CD4-positive, CD25-positive, alpha-beta regulatory T cell (primary cell): ENCODE data around the gene COA7. TPM values are rescaled to one million over a fixed set of nuclear protein-coding genes. Genes with fewer than 3 reads are reported as not detected.

Source experiments
- ATAC-seq, 2 donors: fragments of 150-1000 bp; cut with Tn5 transposase; one replicate each; pipeline ENCODE4 v1.10.0; 2021; ENCODE audit warnings: low read depth in 2 of 2, moderate number of reproducible peaks in 2 of 2, moderate library complexity in 1 of 2
- DNase-seq, 3 donors: peaks; one replicate each; pipeline versions ENCODE4 v3.0.0 to v3.0.0-alpha.2; 2012 to 2022; ENCODE audit warnings: mixed read lengths in 1 of 3
- H3K27ac ChIP-seq: one replicate; pipeline ENCODE4 v1.7.0; 2013; ENCODE audit warnings: mild to moderate bottlenecking, low read length; ENCODE audit not compliant: insufficient read depth, poor library complexity, severe bottlenecking
- H3K27me3 ChIP-seq: one replicate; pipeline ENCODE4 v1.7.0; 2013; ENCODE audit warnings: low read length; ENCODE audit not compliant: control insufficient read depth, insufficient read depth
- H3K36me3 ChIP-seq: one replicate; pipeline ENCODE4 v1.7.0; 2013; ENCODE audit warnings: mild to moderate bottlenecking, low read length, moderate library complexity; ENCODE audit not compliant: control insufficient read depth, insufficient read depth
- H3K4me1 ChIP-seq: 2 replicates; pipeline ENCODE4 v1.7.0; 2013; ENCODE audit warnings: mild to moderate bottlenecking, low read length; ENCODE audit not compliant: insufficient read depth, control insufficient read depth, poor library complexity, severe bottlenecking
- H3K4me3 ChIP-seq: one replicate; pipeline ENCODE4 v1.7.0; 2013; ENCODE audit warnings: low read depth, mild to moderate bottlenecking, low read length, moderate library complexity
- H3K9me3 ChIP-seq, 2 experiments: 1 replicate in 1 of 2; 2 replicates in 1 of 2; pipeline ENCODE4 v1.7.0; 2013; ENCODE audit warnings: low read length in 2 of 2, mild to moderate bottlenecking in 1 of 2, moderate library complexity in 1 of 2; ENCODE audit not compliant: control insufficient read depth in 2 of 2
- H3K27ac Mint-ChIP-seq, 3 donors: one replicate each; pipeline ENCODE4 v1.8.0; 2020 to 2022; ENCODE audit warnings: mild to moderate bottlenecking in 3 of 3, mixed read lengths in 3 of 3, moderate library complexity in 2 of 3
- H3K27me3 Mint-ChIP-seq: one replicate; pipeline ENCODE4 v1.8.0; 2022; ENCODE audit warnings: mild to moderate bottlenecking, mixed read lengths
- H3K36me3 Mint-ChIP-seq: one replicate; pipeline ENCODE4 v1.8.0; 2020; ENCODE audit warnings: mixed read lengths
- H3K4me1 Mint-ChIP-seq, 4 donors: one replicate each; pipeline ENCODE4 v1.8.0; 2020 to 2022; ENCODE audit warnings: mixed read lengths in 4 of 4, mild to moderate bottlenecking in 1 of 4
- H3K4me3 Mint-ChIP-seq, 4 donors: one replicate each; pipeline ENCODE4 v1.8.0; 2020 to 2022; ENCODE audit warnings: mild to moderate bottlenecking in 4 of 4, mixed read lengths in 4 of 4, moderate library complexity in 3 of 4
- H3K9me3 Mint-ChIP-seq, 7 donors: one replicate each; pipeline ENCODE4 v1.8.0; 2020 to 2022; ENCODE audit warnings: mixed read lengths in 7 of 7, mild to moderate bottlenecking in 3 of 7, moderate library complexity in 2 of 7
- polyA plus RNA-seq, 4 donors: library from polyadenylated mRNA; unstranded; fragments of 300-500 nt; fragmentation: Illumina TruSeq; gene quantifications; one replicate each; pipeline ENCODE4 v1.2.3, GENCODE V29; 2021
- total RNA-seq: library from RNA; stranded (reverse); gene quantifications from one replicate; pipeline ENCODE4 v1.2.3, GENCODE V29; 2022

The COA7 gene
- total and polyA plus RNA-seq, 5 donors from 2014 or later, result 2.4 to 5.4 (median 3.9) TPM

GRCh38 chr1:52657702-52658101 is 40.4 kb downstream of the COA7 start:
- peaks cover 45% of the 10 kb centered on the region for H3K36me3 Mint-ChIP-seq
- H3K9me3 ChIP-seq, result no peaks in the 10 kb centered on the region
- H3K4me1 Mint-ChIP-seq, result peaks cover 0 to 11% (median 9%) of the 10 kb centered on the region in 4 donors
- no peak for DNase-seq
- peak overlapping the region in 2 of 3 donors; percentile 25 to 35 for H3K27ac Mint-ChIP-seq
- no peaks in the 10 kb centered on the region for H3K4me1 ChIP-seq
- H3K36me3 ChIP-seq, result peaks cover 19% of the 10 kb centered on the region
- H3K4me3 Mint-ChIP-seq, result no peak overlapping the region
- H3K27me3 Mint-ChIP-seq, result no peaks in the 10 kb centered on the region
- no peak overlapping the region for H3K4me3 ChIP-seq
- no peak for ATAC-seq
- H3K27me3 ChIP-seq, result no peaks in the 10 kb centered on the region
- H3K9me3 Mint-ChIP-seq, result no peaks in the 10 kb centered on the region
- H3K27ac ChIP-seq, result no peak overlapping the region

GRCh38 chr1:52654063-52654462 is 44.1 kb downstream of the COA7 start:
- peaks cover 51% of the 10 kb centered on the region for H3K36me3 Mint-ChIP-seq

DNA sequence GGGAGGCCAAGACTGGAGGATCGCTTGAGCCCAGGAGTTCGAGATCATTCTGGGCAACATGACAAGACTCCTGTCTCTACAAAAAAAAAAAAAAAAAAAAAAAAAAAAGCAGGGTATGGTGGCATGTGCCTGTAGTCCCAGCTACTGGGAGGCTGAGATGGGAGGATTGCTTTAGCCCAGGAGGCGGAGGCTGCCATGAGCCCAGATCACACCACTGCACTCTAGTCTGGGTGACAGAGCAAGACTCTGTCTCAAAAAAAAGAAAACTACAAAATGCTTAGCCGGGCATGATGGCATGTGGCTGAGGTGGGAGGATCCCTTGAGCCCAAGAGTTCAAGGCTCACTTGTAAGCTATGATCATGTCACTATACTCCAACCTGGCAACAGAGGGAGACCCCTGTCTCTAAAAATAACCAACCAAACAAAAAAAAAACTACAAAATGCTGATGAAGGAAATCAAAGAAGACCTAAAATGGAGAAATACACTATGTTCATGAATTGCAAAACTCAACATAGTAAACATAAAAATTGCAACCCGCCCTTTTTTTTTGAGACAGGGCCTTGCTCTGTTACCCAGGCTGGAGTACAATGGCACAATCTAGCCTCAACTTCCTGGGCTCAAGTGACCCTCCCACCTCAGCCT is 44.8 kb downstream of the COA7 start:
- H3K36me3 Mint-ChIP-seq, result peaks cover 58% of the 10 kb centered on the region
- peaks cover 0 to 23% (median 11%) of the 10 kb centered on the region in 4 donors for H3K4me1 Mint-ChIP-seq

More at GRCh38 chr1:52654063-52654462, 44.1 kb downstream of the COA7 start:
- no peak overlapping the region for H3K4me3 ChIP-seq
- H3K36me3 ChIP-seq, result peaks cover 21% of the 10 kb centered on the region
- H3K27ac ChIP-seq, result no peak overlapping the region
- no peak for DNase-seq
- no peaks in the 10 kb centered on the region for H3K4me1 ChIP-seq
- Mint-ChIP-seq H3K27me3 (no peaks in the 10 kb centered on the region), H3K4me3 (no peak overlapping the region), H3K27ac (peak overlapping the region in 1 of 3 donors; percentile 62), H3K4me1 (peaks cover 0 to 19% (median 9%) of the 10 kb centered on the region in 4 donors), H3K9me3 (no peaks in the 10 kb centered on the region)
- H3K9me3 ChIP-seq, result no peaks in the 10 kb centered on the region
- ATAC-seq, result no peak
- H3K27me3 ChIP-seq, result no peaks in the 10 kb centered on the region

DNA sequence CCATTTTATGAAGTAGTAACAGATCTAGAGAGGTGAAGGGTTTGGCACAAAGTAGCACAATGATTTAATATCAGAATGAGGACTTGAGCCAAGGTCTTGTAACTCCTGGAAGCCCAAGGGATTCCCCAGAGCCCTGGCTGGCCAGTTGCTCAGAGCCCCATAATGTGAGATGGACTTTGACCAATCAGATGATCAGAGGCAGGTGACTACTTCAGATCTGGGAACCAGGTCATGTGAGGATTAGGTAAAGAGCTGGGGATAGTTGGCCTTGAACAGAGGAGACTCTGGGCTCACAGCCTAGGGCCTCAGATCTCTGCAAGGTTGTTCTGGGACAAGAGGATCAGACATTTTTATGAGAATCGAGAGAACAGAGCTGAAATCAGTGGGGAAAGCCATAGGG is 46.2 kb downstream of the COA7 start:
- no peak overlapping the region for H3K27ac ChIP-seq

More for the DNA sequence above, 44.8 kb downstream of the COA7 start:
- Histone ChIP-seq H3K27ac (no peak overlapping the region), H3K27me3 (no peaks in the 10 kb centered on the region), H3K36me3 (peaks cover 26% of the 10 kb centered on the region), H3K4me1 (no peaks in the 10 kb centered on the region), H3K4me3 (no peak overlapping the region), H3K9me3 (no peaks in the 10 kb centered on the region)
- Mint-ChIP-seq H3K4me3 (no peak overlapping the region), H3K9me3 (no peaks in the 10 kb centered on the region), H3K27ac (peak overlapping the region in 2 of 3 donors; percentile 62 to 82), H3K27me3 (no peaks in the 10 kb centered on the region)
- DNase-seq (no peak), ATAC-seq (no peak)

GRCh38 chr1:52645261-52645660 is 52.9 kb downstream of the COA7 start:
- peaks cover 32% of the 10 kb centered on the region for H3K36me3 ChIP-seq
- no peak overlapping the region for H3K4me3 ChIP-seq
- DNase-seq, result no peak
- no peaks in the 10 kb centered on the region for H3K27me3 Mint-ChIP-seq
- peaks cover 0 to 2% (median 0%) of the 10 kb centered on the region in 7 donors for H3K9me3 Mint-ChIP-seq
- H3K4me1 ChIP-seq, result peaks cover 15% of the 10 kb centered on the region
- no peaks in the 10 kb centered on the region for H3K9me3 ChIP-seq
- H3K4me1 Mint-ChIP-seq, result peaks cover 10 to 47% (median 21%) of the 10 kb centered on the region in 4 donors
- no peak overlapping the region for H3K27ac ChIP-seq
- H3K27me3 ChIP-seq, result no peaks in the 10 kb centered on the region
- ATAC-seq, result no peak
- no peak overlapping the region for H3K4me3 Mint-ChIP-seq
- peaks cover 40% of the 10 kb centered on the region for H3K36me3 Mint-ChIP-seq
- peak overlapping the region in 1 of 3 donors; percentile 9 for H3K27ac Mint-ChIP-seq

More for the DNA sequence above, 46.2 kb downstream of the COA7 start:
- peaks cover 55% of the 10 kb centered on the region for H3K36me3 Mint-ChIP-seq
- no peaks in the 10 kb centered on the region for H3K4me1 ChIP-seq
- H3K9me3 Mint-ChIP-seq, result no peaks in the 10 kb centered on the region
- H3K4me3 Mint-ChIP-seq, result no peak overlapping the region
- no peaks in the 10 kb centered on the region for H3K27me3 ChIP-seq
- H3K4me1 Mint-ChIP-seq, result peaks cover 4 to 24% (median 13%) of the 10 kb centered on the region in 4 donors
- no peaks in the 10 kb centered on the region for H3K9me3 ChIP-seq
- peaks cover 27% of the 10 kb centered on the region for H3K36me3 ChIP-seq
- no peak overlapping the region for H3K4me3 ChIP-seq
- DNase-seq (no peak), ATAC-seq (no peak)
- no peaks in the 10 kb centered on the region for H3K27me3 Mint-ChIP-seq
- H3K27ac Mint-ChIP-seq, result peak overlapping the region; percentile 37 to 90 (median 84)

DNA sequence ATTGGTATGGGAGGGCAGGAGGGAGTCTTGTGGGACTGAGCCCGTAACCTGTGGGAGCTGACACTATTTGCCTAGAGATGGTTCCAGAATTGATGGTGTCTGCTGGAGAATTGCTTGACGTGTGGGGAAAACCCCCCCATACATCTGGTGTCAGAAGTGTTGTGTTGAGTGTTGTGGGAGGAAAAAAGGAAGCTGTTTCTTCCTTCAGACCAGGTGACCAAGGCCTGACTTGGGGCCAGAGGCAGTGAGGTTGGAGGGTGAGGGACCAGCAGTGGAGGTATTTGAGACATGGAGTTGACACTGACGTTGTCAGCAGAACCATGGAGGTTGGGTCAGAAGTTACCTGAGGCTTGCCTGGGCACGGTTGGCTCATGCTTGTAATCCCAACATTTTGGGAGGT is 56.8 kb downstream of the COA7 start:
- no peaks in the 10 kb centered on the region for H3K9me3 ChIP-seq
- H3K4me3 Mint-ChIP-seq, result peak overlapping the region in 2 of 4 donors; percentile 7 to 62
- no peaks in the 10 kb centered on the region for H3K27me3 Mint-ChIP-seq
- H3K4me1 ChIP-seq, result peaks cover 49% of the 10 kb centered on the region
- DNase-seq (no peak), ATAC-seq (no peak)
- H3K9me3 Mint-ChIP-seq, result peaks cover 0 to 2% (median 0%) of the 10 kb centered on the region in 7 donors
- peaks cover 35% of the 10 kb centered on the region for H3K36me3 Mint-ChIP-seq
- no peaks in the 10 kb centered on the region for H3K27me3 ChIP-seq
- no peak overlapping the region for H3K4me3 ChIP-seq
- H3K27ac ChIP-seq, result no peak overlapping the region
- peaks cover 24 to 71% (median 46%) of the 10 kb centered on the region in 4 donors for H3K4me1 Mint-ChIP-seq
- H3K27ac Mint-ChIP-seq, result peak overlapping the region; percentile 79 to 86 (median 84)
- H3K36me3 ChIP-seq, result peaks cover 8% of the 10 kb centered on the region

GRCh38 chr1:52640697-52641096 is 57.5 kb downstream of the COA7 start:
- H3K27ac Mint-ChIP-seq, result peak overlapping the region; percentile 84 to 96 (median 90)
- Histone ChIP-seq H3K9me3 (no peaks in the 10 kb centered on the region), H3K4me1 (peaks cover 53% of the 10 kb centered on the region), H3K4me3 (no peak overlapping the region), H3K27me3 (no peaks in the 10 kb centered on the region), H3K27ac (no peak overlapping the region), H3K36me3 (peaks cover 8% of the 10 kb centered on the region)
- no peak for DNase-seq
- peaks cover 35% of the 10 kb centered on the region for H3K36me3 Mint-ChIP-seq
- H3K27me3 Mint-ChIP-seq, result no peaks in the 10 kb centered on the region
- ATAC-seq, result no peak
- H3K4me3 Mint-ChIP-seq, result peak overlapping the region in 2 of 4 donors; percentile 62 to 70
- peaks cover 24 to 74% (median 46%) of the 10 kb centered on the region in 4 donors for H3K4me1 Mint-ChIP-seq
- peaks cover 0 to 2% (median 0%) of the 10 kb centered on the region in 7 donors for H3K9me3 Mint-ChIP-seq

DNA sequence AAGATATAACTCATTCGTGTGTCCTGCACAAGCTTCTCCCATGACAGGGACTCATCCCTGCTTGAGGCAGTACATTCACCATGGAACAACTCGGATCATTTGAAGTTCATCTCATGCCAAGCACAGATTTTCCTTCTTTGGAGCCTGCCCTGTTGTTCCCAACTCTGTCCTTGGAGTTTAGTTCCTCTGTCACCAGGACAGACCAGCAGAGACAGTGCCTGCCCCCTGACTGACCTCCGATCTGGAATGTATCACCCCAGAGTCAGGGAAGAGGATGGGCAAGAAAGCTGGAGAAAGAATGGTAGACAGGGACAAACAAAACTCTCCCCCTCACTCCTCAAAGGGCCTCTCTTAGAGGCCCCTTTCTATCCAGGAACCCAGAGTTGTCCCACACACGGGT is 60.2 kb downstream of the COA7 start:
- H3K27me3 Mint-ChIP-seq, result no peaks in the 10 kb centered on the region
- peaks cover 0 to 2% (median 0%) of the 10 kb centered on the region in 7 donors for H3K9me3 Mint-ChIP-seq
- no peaks in the 10 kb centered on the region for H3K27me3 ChIP-seq
- H3K4me1 ChIP-seq, result peaks cover 79% of the 10 kb centered on the region
- peaks cover 34% of the 10 kb centered on the region for H3K36me3 Mint-ChIP-seq
- peak overlapping the region; percentile 92 for H3K27ac ChIP-seq
- peaks cover 27 to 88% (median 64%) of the 10 kb centered on the region in 4 donors for H3K4me1 Mint-ChIP-seq
- H3K4me3 ChIP-seq, result peak overlapping the region; percentile 71
- peak overlapping the region; percentile 98 to 100 (median 100) for H3K27ac Mint-ChIP-seq
- H3K9me3 ChIP-seq, result no peaks in the 10 kb centered on the region
- H3K36me3 ChIP-seq, result peaks cover 3% of the 10 kb centered on the region
- peak overlapping the region; percentile 79 to 93 (median 86) for H3K4me3 Mint-ChIP-seq
- DNase-seq (no peak), ATAC-seq (no peak)
